Measurements from ENCODE around the gene CISD3. TPM values are rescaled to one million over a fixed set of nuclear protein-coding genes. Genes with fewer than 3 reads are reported as not detected.

CISD3 gene
- polyA plus RNA-seq, 10 donors = 12.0 to 18.9 (median 13.4) TPM

DNA sequence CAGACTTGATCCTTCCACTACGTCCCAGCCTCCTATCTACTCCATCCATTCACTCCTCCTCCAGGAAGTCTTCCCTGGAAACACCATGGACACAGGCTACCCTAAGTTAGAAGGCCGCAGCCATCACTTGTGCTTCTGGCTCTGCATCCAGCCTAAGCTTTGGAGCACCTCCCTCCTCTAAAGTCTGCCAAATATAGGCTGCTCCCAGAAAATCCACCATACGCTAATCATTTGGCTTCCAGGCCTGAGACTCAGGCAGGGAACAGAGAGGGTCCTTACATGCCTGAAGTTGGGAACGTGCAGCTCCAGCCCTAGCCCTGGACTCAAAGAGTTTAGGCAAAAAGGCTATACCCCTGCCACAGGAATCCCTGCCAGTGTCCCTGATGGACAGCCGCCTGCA, 11.3 kb downstream of the CISD3 start:
- DNase-seq = peak in 2 of 3 donors; percentile 66 to 85

DNA sequence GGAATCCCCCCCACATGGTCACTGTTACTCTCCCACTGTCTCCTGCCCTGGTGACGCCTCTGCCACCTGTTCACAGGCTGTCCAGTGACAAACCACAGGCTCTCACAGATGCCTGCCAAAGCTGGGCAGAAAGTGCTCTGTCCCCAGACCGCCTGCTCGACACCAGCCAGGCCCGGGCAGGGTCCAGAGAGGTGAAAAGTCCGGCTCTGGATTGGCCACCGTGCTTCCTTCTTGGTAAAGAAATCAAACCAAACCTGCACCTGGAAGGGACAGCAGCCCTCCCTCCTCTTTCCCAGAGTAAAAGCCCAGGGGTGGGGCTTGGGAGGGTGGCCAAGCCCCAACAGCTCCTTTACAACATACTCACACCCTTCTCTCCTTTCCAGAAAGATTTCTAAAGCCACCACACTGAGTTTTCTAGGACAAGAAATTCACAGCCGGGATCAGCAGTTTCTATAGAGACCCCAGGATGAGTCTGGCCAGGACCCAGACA, 11.8 kb downstream of the CISD3 start:
- DNase-seq = peak in 1 of 3 donors; percentile 86

DNA sequence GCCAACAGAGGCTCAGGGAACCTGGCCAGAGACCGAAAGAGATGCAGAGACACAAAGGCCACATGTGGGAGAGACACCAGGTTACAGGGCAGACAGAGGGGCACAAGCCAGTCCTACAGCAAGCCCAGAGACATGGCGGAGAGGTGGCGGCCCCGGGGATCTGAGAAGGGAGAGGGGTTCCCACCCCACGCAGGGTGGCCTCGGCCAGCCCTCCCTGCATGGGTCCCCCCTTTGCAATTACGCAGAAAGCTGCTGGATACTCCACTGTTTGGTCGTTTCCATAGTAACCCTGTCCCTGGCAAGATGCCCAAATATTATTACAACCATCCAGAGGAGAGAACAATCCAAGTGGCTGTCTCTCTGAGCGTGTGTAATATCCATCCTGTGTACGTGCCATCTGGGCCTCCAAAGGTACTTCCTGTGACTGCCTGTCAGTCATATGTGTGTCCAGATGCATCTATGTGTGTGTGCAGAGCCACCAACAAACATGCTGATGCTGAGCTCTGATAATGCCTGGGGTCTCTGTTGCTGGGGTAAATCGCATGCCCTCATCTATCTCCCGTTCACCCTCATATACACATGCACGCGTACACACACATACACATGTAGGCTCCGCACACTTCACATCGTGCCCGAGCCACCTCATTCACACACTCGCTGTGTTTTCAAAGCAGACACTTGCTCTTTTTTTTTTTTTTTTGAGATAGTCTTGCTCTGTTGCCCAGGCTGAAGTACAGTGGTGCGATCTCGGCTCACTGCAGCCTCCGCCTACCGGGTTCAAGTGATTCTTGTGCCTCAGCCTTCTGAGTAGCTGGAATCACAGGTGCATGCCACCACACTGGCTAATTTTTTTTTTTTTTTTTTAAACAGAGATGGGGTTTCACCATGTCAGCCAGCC, 12.5 kb downstream of the CISD3 start:
- peak; percentile 94 to 98 (median 94) for DNase-seq

DNA sequence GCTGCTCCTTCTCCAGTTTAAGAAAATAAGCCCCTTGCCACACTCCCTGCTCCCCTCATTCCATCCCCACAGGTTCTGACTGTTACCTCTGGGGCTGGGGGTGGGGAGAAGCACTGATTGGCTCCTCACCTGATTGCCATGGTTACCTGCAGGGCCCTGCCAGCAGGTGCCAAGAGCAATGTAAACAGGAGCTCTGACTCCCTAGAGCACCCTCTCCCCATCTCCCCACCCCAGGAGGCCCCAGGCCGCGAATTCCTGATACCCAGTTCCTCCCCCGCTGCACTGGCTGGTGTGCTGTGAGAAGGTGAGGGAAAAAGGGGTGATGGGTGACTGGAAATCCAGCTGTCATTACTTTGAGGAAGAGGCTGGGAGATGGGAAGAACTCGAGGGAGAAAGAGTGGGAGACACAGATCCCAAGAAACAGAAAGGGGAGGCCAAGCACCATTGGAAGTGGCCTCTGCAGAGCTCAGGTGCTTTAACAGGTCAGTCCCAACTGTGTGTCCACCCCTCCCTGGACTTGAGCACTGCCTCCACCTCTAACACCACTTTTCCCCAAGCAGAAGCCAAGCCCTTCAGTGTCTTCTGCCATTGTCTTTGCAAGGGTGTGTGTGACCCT, 13.5 kb downstream of the CISD3 start:
- DNase-seq = no peak

DNA sequence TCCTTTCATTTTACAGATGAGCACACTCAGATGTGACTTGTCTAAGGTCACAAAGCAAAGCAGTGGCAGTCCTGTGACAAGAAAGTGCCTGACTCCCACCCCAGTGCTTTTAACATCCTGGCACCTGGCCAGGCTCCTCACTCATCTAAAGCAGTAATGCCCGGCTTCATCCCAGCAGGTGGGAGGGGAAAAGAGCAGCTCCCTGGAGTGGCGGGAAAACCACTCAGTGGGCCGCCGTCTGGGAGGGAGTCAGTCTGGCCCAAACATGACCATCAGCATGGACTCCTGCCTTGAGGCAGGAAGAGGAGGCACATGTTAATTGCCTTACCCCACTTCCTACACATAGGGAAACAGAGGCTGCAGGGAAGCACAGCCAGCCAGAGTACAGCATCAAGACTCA, 15.4 kb downstream of the CISD3 start:
- DNase-seq = peak in 1 of 3 donors; percentile 18

DNA sequence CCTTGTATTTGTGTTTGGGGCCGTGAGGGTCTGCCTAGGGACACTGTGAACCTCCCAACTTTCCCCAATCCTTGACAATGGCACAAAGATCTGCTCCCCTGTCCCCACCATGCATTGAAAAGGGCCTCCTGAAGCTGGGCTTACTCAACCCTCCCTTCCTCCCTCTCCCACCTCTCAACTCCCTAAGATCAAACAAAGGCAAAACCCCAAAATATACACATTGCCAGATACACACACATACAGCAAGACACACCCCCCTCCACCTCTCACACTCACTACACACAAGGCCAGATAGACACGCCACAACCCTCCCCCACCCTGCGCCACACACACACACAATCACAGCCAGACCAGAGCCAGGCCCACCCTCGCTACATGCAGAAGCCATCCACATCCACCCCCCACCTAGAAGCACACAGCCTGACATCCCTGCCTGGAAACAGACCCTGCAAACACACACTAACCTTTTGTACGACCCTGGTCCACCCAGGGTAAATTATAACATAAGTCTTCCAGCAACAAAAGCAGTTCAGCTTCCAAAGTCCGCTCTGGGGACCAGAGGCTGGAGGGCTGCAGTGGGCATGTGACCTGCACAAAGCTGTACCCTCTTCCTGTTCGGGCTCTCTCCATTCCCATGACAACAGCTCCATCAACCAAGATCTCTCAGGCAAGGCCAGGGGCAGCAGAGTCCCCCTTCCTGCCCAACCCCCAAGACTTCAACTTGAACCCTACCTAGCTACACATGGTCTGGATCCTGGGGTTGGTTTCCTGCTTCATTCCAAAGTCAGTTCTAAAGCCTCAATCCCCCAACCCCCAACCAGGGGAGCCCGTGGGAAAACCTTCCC, 16.1 kb downstream of the CISD3 start:
- DNase-seq = peak in 1 of 3 donors; percentile 58

DNA sequence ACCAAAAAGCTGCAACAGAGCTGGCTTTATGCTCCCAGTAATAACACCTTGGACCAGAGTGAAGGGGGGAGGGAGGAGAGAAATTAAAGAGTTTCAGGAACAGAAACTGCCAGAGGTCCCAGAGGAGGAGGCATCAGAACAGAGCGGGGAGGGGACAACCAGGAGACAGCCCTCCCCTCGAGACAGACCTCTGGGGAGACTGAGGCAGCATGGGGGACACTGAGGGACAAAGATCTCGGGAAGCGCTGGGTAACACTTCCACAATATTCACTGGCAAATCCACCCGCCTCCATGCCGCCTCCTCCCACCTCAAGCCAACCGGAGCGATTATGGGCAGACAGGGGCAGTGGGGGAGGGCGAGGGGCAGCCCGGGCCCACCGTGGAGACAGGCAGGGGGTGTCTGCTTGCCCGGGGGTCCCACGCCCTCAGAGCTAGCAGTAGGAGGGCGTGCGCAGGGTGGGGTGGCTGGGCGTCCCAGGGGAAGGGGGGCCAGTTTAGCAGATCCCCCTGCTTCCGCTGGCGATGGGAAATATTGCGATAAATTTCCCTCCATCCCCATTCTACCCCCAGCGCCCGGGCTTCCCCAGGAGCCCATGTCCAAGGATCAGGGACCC, 16.8 kb downstream of the CISD3 start:
- peak in 1 of 3 donors; percentile 46 for DNase-seq

DNA sequence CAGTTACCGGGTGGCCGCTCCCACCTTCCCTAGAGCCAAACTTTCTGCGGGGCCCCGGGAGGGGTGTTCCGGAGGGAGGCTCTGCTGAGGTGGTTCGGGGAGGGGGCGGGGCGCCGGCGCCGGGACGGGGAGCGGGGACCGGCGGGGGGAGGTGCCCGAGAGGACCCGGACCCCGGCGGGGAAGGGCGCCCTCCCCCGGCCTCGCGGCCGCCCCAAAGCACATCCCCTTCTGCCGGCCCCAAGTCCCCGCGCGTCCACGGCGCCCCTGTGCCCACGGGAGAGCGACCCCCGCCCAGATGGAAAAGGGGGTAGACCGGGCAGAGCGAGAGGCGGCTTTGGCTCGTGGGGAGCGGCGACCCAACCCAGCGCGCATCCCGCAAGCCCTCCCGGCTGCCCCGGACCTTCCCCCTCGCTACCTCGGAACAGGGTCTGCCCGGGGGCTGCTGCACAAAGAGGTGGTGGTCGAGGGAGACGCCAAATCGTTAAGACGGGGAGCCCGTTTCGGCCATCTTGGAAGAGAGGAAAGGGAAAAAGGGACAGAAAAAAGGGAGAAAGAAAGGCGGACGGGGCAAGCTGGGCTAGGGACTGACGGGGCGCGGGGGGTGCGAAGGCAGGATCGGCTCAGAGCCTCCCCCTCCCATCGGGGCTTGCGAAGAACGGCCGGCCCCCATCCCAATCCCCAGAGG, 17.5 kb downstream of the CISD3 start:
- peak in 2 of 3 donors; percentile 54 to 83 for DNase-seq

DNA sequence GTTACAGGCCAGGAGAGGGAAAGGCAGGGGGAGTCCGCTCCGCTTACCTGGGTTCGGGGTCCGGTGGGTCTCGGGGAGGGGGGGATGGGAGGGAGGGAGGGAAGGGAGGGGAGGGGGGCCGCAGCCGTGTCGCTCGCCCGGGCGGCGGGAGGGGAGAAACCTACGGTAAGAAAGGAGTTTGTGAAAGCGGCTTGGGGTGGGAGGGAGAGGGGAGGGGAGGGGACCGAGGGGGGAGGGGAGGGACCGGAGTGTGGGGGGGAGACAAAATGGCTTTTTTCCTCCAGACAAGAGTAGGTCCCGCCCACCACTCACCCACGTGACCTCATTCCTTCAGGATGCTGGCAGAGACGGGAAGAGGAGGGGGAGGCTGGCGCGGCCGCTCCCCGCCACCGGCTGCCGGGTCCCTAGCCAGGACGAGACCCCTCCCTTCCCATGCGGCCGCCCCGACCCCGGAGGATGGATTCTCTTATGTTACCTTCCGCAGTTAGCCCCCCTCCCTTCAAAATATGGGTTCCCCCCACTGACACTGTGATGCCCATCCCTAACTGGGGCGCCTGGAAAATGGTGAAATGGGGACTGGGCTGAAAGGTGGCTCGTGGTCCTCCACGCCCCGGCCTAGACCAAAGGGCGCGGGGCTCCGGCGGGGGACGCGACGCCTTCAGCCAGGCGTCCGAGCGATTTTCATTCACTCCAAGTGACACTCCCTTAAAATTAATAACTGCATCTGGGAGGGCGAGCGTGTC, 18.2 kb downstream of the CISD3 start, which contains the start of gene PCGF2:
Gene PCGF2 (minus strand): TSS at position 188 of the 743 bp plus-strand sequence. CDS start 7,934 bp downstream, outside the sequence.
- DNase-seq = peak; percentile 91 to 96 (median 93)

DNA sequence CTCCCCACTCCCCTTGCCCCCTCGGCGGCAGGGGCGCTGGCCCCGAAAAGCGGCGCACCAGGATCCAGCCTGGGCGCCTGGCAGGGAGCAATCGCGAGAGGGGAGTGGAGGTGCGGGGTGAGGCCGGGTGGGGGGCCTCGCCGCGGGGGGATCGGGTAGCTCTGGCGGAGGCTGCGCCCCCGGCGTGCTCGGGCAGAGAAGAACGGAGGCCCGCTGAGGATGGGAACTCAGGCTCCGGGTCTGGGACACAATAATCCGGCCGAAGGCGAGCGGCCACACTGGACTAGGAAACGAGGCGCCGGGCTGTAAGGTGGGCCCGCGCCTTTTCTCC, 18.7 kb downstream of the CISD3 start:
- DNase-seq = no peak

DNA sequence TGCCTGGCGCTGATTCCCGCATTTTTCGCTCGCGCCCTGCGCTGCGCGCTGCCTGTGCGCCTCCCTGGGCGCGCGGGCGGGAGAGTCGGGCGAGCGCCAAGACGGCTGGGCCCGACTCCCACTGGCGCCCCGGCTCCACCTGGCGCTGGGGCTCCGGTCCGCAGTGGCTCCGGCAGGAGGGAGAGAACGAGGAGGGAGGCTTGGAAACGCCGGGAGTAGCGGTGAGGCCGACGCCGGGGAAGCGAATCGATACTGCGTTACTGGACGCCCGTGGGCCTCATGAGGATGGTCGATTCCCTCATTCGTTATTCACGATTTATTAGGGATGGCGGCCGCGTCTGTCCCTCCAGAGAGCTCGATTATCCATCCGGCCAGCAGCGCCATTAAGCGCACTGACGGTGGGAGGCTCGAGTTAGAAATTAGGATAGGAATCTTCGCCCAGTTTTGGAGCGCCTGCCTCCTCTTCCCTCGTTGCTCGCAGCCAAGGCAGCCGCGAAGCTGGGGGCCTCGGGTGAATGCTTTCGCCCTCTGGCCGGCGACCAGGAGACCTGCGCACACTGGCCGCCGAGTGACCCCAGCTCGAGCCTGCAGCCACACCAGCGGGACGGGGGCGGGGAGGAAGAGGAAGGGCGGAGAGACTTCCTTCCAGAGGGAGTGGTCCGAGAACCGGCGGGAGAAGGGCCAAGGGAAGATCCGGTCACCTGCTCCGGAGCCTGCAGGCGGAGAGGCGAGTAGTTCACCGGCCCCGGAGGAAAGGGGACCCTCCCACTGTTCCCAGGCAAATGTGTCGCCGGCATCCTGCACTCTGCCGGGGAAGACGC, 19.3 kb downstream of the CISD3 start:
- peak in 2 of 3 donors; percentile 86 to 94 for DNase-seq

DNA sequence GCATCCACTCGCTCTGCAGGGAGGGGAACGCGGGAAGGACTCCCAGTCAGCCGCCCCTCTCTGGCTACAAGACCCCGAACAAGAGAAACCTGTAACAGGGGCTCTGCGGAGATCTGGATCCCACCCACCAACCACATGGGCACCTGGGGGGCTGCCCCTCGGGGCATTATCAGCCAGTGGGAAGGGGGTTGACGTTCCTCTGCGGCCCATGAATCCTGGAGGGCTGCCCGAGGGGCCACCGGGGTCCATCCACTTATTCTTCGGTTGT, 19.8 kb downstream of the CISD3 start:
- DNase-seq = no peak

DNA sequence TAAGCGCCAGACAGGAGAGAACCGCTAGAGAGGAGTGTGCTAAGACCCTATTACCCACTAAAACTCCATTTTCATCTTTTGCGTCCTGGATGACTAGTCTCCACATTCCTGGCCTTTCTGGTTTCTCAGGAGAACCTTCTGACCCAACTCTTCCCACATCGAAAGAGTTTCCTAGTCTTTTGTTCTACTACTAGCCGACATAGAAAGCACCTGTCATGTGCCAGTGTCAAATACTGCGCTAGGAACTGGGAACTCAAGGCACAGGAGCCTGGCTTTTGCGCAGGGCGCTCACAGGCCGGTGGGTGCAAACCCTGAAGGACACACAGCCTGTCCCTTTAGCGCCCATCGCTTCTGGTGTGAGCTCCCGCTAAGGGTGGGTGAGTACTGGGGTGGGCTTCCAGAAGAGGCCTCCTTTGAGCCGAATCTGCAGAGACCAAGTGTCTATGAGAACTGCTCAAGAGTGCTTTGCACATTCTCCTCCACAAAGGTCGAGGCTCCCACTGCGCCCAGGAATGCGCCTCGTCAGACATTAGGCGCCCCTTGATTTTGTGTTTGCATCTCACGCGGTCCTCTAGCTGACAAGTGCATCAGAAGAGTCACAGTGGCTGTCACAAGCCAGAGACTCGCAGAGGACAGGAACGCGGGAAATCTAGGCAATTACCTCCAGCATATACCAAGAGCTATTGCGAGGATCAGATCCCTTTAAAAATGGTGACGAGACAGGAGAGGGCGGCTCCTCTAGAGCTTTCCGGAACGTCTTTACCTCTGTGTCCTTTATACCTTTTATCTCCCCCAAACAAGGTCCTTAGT, 20.4 kb downstream of the CISD3 start:
- peak in 1 of 3 donors; percentile 43 for DNase-seq

DNA sequence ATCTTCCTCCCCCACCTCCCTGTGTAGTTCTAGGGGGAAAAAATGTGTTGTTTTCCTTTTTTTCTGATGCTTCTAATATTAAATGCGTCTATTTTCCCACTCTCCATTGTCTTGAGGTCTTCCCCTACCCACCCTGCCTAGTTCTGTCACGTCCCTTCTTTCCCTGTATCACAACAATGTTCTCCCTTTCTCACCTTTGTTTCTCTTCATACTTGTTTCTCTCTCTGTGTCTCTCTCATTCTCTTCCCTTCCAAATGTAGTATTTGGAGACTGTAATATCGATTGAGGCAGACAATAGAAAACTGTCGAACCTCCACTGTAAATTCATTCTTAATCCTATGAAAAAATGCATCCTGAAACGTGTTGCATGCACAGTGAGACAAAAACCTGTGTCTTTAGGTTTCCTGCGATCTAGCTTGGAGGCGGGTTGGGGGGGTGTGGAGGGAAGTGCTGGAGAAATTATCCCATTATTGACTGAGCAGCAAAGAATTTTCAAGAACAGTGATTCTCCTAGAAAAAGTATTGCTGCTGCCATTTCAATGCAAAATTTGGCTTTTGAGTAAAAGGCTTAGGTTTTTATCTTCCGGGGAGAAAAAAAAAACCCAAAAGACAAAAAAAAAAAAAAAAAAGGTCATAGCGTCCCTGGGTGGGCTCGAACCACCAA, 21.1 kb downstream of the CISD3 start:
- peak in 1 of 3 donors; percentile 55 for DNase-seq

DNA sequence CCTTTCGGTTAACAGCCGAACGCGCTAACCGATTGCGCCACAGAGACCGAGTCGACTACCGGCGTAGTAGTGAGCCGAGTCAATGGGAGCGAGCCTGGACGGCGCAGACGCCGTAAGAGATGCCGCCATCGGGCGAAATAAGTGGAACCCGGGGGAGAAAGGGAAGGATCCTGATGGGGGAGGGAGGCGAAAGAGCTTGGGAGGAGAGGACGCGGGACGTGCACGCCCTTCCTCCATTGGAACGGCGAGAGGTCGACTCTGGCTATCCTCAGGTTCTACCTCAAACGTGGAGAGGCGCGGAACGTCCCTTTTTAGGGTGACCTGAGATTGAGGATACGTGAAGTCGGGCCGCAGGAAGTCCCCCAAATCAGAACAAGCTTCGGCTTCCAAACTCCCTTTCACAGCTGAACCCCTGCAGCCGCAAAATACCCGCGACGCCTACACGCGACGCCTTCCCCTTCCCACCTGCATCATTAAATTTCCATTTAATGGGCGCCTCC, 21.7 kb downstream of the CISD3 start:
- DNase-seq = peak; percentile 85 to 96 (median 93)

DNA sequence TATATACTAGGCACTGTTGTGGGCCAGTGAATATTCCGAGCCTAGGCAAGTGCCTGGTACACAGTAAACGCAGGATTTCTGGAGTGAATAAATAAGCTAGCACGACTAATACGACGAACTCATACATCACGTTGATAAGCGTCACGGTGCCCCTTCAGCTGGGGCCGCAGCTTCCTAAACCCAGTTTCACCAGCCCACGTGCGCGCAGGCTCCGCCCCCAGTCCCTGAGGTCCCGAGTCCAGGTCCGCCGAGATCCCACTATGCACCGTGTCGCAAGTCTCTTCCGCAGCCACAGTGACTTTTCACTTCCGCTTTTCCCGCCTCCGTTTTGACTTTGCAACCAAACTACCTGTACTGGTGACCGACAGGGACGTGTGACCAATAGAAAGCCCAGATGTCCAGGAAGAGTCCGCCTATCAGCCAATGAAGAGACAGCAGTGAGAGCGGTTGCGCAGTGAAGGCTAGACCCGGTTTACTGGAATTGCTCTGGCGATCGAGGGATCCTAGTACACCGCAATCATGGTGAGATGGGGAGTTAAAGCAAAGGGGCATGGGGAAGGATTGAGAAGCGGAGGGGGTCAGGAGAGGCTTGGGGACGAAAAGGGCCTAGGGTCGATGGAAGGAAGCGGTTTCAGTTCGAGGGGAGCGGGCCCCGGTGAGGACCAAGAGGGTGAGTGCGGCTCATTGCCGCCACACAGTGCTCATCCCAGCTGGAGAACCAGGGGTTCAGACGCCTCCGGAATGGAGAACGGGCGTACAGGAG, 22.3 kb downstream of the CISD3 start, which contains the start of gene PSMB3:
Gene PSMB3 (plus strand): TSS at position 434 of the 763 bp plus-strand sequence. CDS start 86 bp downstream, at position 520.
- peak; percentile 98 to 100 (median 99) for DNase-seq

DNA sequence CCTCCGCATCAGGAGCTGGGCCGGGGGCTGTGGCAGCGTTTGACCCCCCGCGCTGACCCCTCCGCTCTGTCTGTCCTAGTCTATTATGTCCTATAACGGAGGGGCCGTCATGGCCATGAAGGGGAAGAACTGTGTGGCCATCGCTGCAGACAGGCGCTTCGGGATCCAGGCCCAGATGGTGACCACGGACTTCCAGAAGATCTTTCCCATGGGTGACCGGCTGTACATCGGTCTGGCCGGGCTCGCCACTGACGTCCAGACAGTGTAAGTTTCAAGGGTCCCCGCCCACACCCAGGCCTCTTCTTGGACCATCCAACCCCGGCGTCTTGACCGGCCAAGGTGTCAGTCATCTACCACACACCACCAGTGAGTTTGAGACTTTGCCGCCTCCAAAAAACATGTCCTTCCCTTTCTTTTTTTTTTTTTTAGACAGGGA, 22.9 kb downstream of the CISD3 start:
- DNase-seq = no peak

All from muscle of back (tissue), 11 donors.